ENCODE data around the gene NFKBIB. TPM values are rescaled to one million over a fixed set of nuclear protein-coding genes. Genes with fewer than 3 reads are reported as not detected.

Gene NFKBIB
- total RNA-seq, 1 experiment from 2014 or later, result 33.8 TPM

- no peaks in the 10 kb centered on the region for H3K27me3 Mint-ChIP-seq (ENCODE audit: low read depth)
Measured at GRCh38 chr19:38924388-38924787, 24.6 kb downstream of the NFKBIB start.

More at GRCh38 chr19:38924388-38924787, 24.6 kb downstream of the NFKBIB start:
- Histone ChIP-seq H4K8ac (replicated peaks; ENCODE audit: insufficient read length, low read depth, low read length) (no peak overlapping the region), H4K91ac (ENCODE audit: insufficient read length, low read depth, low read length) (no peak overlapping the region), H2BK120ac (ENCODE audit: low read depth, low read length, poor library complexity, severe bottlenecking) (no peak overlapping the region), H3K4ac (ENCODE audit: low read depth, low read length) (no peak overlapping the region), H2BK20ac (ENCODE audit: low read depth, low read length, poor library complexity, severe bottlenecking) (no peak overlapping the region), H3K56ac (ENCODE audit: insufficient read length, low read depth, low read length) (no peak overlapping the region), H3K9me3 (ENCODE audit: control insufficient read depth, low read depth, low read length) (no peaks in the 10 kb centered on the region), H3K14ac (ENCODE audit: insufficient read depth, low read length) (no peak overlapping the region), H3K4me2 (ENCODE audit: insufficient read depth, insufficient read length, low read length) (no peak overlapping the region), H4K5ac (ENCODE audit: insufficient read length, low read depth, low read length) (no peak overlapping the region), H2AFZ (ENCODE audit: low read length) (no peak overlapping the region), H2AK5ac (ENCODE audit: insufficient read length, low read length) (no peak overlapping the region), H3K18ac (ENCODE audit: insufficient read length, low read depth, low read length) (no peak overlapping the region), H3K23ac (ENCODE audit: insufficient read length, low read depth, low read length) (no peak overlapping the region), H3K4me1 (ENCODE audit: insufficient read depth, low read length) (no peaks in the 10 kb centered on the region), H3T11ph (ENCODE audit: low read length) (no peak overlapping the region), H3K23me2 (ENCODE audit: insufficient read length, low read depth, low read length, poor library complexity, severe bottlenecking) (no peaks in the 10 kb centered on the region), H3K79me1 (ENCODE audit: insufficient read depth, low read depth, low read length, poor library complexity, severe bottlenecking) (no peaks in the 10 kb centered on the region), H3K27ac (ENCODE audit: insufficient read length, low read depth, low read length) (no peak overlapping the region), H4K20me1 (ENCODE audit: control insufficient read depth, insufficient read depth, insufficient read length) (no peaks in the 10 kb centered on the region), H2BK15ac (ENCODE audit: low read depth, low read length) (no peak overlapping the region), H2BK12ac (ENCODE audit: insufficient read length, low read depth, low read length) (no peak overlapping the region), H3K27me3 (ENCODE audit: insufficient read depth, low read length) (no peaks in the 10 kb centered on the region), H3K9ac (ENCODE audit: extremely low read depth, insufficient read length, low read length) (no peak overlapping the region), H2BK5ac (ENCODE audit: insufficient read length, low read length) (no peak overlapping the region), H3K79me2 (ENCODE audit: insufficient read depth, low read length) (peaks cover 4% of the 10 kb centered on the region; the same call in 1 of the 2 replicates)
- peaks cover 0 to 1% of the 10 kb centered on the region in 2 experiments; a peak in 2 of 4 replicates for H3K4me1 Mint-ChIP-seq
- no peaks in the 10 kb centered on the region for H3K9me3 Mint-ChIP-seq
- no peak overlapping the region for H3K27ac Mint-ChIP-seq
- DNase-seq, result no peak
- no peak for TF ChIP-seq CTCF (conservative IDR thresholded peaks at IDR 0.05)
- no peak overlapping the region for H3K4me3 Mint-ChIP-seq
- H3K36me3 Mint-ChIP-seq (ENCODE audit: insufficient read depth in 1 of 3, low read depth in 3 of 3), result peaks cover 34 to 56% (median 48%) of the 10 kb centered on the region in 3 experiments
- no CpG with 5 or more reads among the region's 7 CpGs for WGBS (ENCODE audit: extremely low coverage, insufficient read length, low lambda C conversion rate)
